Tibial nerve (tissue), 4 donors: ENCODE data around the gene TNS2. TPM values are rescaled to one million over a fixed set of nuclear protein-coding genes. Genes with fewer than 3 reads are reported as not detected.

Source experiments
- DNase-seq, 2 donors: peaks; one replicate each; pipeline ENCODE4 v3.0.0-alpha.2; 2019; ENCODE audit warnings: low spot score in 2 of 2
- H3K27ac ChIP-seq, 4 donors: fragments of 200-600 bp; sonication (generic) in 3 of 4; one replicate each; pipeline ENCODE4 v1.5.1; 2017 to 2019; ENCODE audit warnings: mild to moderate bottlenecking in 1 of 4
- H3K27me3 ChIP-seq, 2 donors: fragments of 200-600 bp; sonication (generic) in 1 of 2; one replicate each; pipeline versions ENCODE4 v1.5.1 to v1.6.0; 2017 to 2019
- H3K36me3 ChIP-seq, 3 donors: fragments of 200-600 bp; sonication (generic); one replicate each; pipeline ENCODE4 v1.5.1; 2018 to 2019
- H3K4me1 ChIP-seq, 4 donors: fragments of 200-600 bp; sonication (generic) in 3 of 4; one replicate each; pipeline ENCODE4 v1.5.1; 2017 to 2019
- H3K4me3 ChIP-seq, 4 donors: fragments of 200-600 bp; sonication (generic) in 3 of 4; one replicate each; pipeline ENCODE4 v1.5.1; 2017 to 2019; ENCODE audit warnings: mild to moderate bottlenecking in 1 of 4, moderate library complexity in 1 of 4
- H3K9me3 ChIP-seq, 4 donors: fragments of 200-600 bp; sonication (generic) in 3 of 4; one replicate each; pipeline ENCODE4 v1.5.1; 2017 to 2019
- CTCF ChIP-seq, 5 experiments: fragments of 200-600 bp in 3 of 5; fragments of 450-650 bp in 2 of 5; sonication (generic) in 3 of 5; IDR thresholded peaks; one replicate each; pipeline ENCODE4 v1.5.1; 2016 to 2019; ENCODE audit warnings: antibody characterized with exemption in 5 of 5, mild to moderate bottlenecking in 3 of 5, moderate library complexity in 2 of 5
- EP300 ChIP-seq, 2 donors: sonication (generic); formaldehyde crosslinking; IDR thresholded peaks; one replicate each; pipeline ENCODE4 v1.6.1; 2017; ENCODE audit warnings: antibody characterized with exemption in 2 of 2, mild to moderate bottlenecking in 1 of 2
- POLR2A ChIP-seq, 2 donors: fragments of 450-650 bp; IDR thresholded peaks; one replicate each; pipeline ENCODE4 v1.6.1; 2017; ENCODE audit warnings: antibody characterized with exemption in 2 of 2, mild to moderate bottlenecking in 2 of 2, moderate library complexity in 2 of 2
- WGBS, 2 donors: methylation state at CpG; one replicate each; pipeline ENCODE4 v1.1.5; 2018; 5-methylcytosine and 5-hydroxymethylcytosine counted together
- total RNA-seq, 4 donors: library from RNA; depleted of rRNA; stranded (reverse); fragments of >200 nt; gene quantifications; one replicate each; pipeline ENCODE4 v1.1.0, GENCODE V29; 2016

The TNS2 gene
- total RNA-seq, 4 donors from 2014 or later: 411 to 653 (median 546) TPM

- peak overlapping the region; percentile 71 to 96 (median 91) for H3K27ac ChIP-seq
- WGBS, 2 donors: 15 to 25% methylated on average over 14 to 22 of the region's 25 CpGs
- no peak for DNase-seq
Measured at GRCh38 chr12:53078425-53079225, 28.8 kb downstream of the TNS2 start.

GRCh38 chr12:53079226-53080117 is 29.6 kb downstream of the TNS2 start, which contains the start of gene SPRYD3:
Gene SPRYD3 (minus strand): TSS chr12:53079390. CDS start chr12:53079333, 57 bp downstream.
- no peaks in the 10 kb centered on the region for H3K9me3 ChIP-seq
- peaks cover 0 to 56% (median 18%) of the 10 kb centered on the region in 4 donors for H3K4me1 ChIP-seq
- H3K4me3 ChIP-seq: peak within 1 kb of the TSS; percentile 48 to 79 (median 72)
- DNase-seq: peak; percentile 98 to 99
- 2% methylated on average over 51 to 52 of the region's 67 CpGs for WGBS, 2 donors
- peak within 1 kb of the TSS; percentile 71 to 96 (median 91) for H3K27ac ChIP-seq
- no peaks in the 10 kb centered on the region for H3K27me3 ChIP-seq
- H3K36me3 ChIP-seq: peaks cover 0 to 24% (median 0%) of the 10 kb centered on the region in 3 donors
- TF ChIP-seq EP300 (IDR thresholded peaks at IDR 0.05) (peak; percentile 9 to 96), POLR2A (IDR thresholded peaks at IDR 0.05) (peak; percentile 85 to 88), CTCF (IDR thresholded peaks at IDR 0.05) (peak in 1 of 5 experiments; percentile 29)

More at GRCh38 chr12:53078425-53079225, 28.8 kb downstream of the TNS2 start:
- peak overlapping the region; percentile 48 to 79 (median 72) for H3K4me3 ChIP-seq
- no peaks in the 10 kb centered on the region for H3K9me3 ChIP-seq
- H3K27me3 ChIP-seq: no peaks in the 10 kb centered on the region
- peaks cover 0 to 65% (median 26%) of the 10 kb centered on the region in 4 donors for H3K4me1 ChIP-seq
- TF ChIP-seq CTCF (IDR thresholded peaks at IDR 0.05) (peak in 1 of 5 experiments; percentile 8), POLR2A (IDR thresholded peaks at IDR 0.05) (no peak)
- H3K36me3 ChIP-seq: peaks cover 0 to 31% (median 0%) of the 10 kb centered on the region in 3 donors

GRCh38 chr12:53082637-53083175 is 32.8 kb downstream of the TNS2 start:
- WGBS, 2 donors: 80 to 82% methylated on average over 2 of the region's 2 CpGs
- TF ChIP-seq EP300 (IDR thresholded peaks at IDR 0.05) (no peak), POLR2A (IDR thresholded peaks at IDR 0.05) (no peak), CTCF (IDR thresholded peaks at IDR 0.05) (no peak)

GRCh38 chr12:53086361-53086760 is 36.5 kb downstream of the TNS2 start:
- no peaks in the 10 kb centered on the region for H3K36me3 ChIP-seq
- H3K4me1 ChIP-seq: no peaks in the 10 kb centered on the region
- H3K4me3 ChIP-seq: no peak overlapping the region
- no peak for DNase-seq
- H3K27ac ChIP-seq: no peak overlapping the region
- no peaks in the 10 kb centered on the region for H3K9me3 ChIP-seq
- TF ChIP-seq POLR2A (IDR thresholded peaks at IDR 0.05) (no peak), CTCF (IDR thresholded peaks at IDR 0.05) (no peak), EP300 (IDR thresholded peaks at IDR 0.05) (no peak)
- no peaks in the 10 kb centered on the region for H3K27me3 ChIP-seq
- WGBS, 2 donors: 69 to 79% methylated on average over 3 of the region's 3 CpGs

More at GRCh38 chr12:53082637-53083175, 32.8 kb downstream of the TNS2 start:
- Histone ChIP-seq H3K9me3 (no peaks in the 10 kb centered on the region), H3K36me3 (no peaks in the 10 kb centered on the region), H3K4me3 (no peak overlapping the region), H3K27me3 (no peaks in the 10 kb centered on the region), H3K27ac (no peak overlapping the region), H3K4me1 (peaks cover 0 to 27% (median 10%) of the 10 kb centered on the region in 4 donors)
- DNase-seq: no peak
